B cell (primary cell): ENCODE data around the gene WBP4. TPM values are rescaled to one million over a fixed set of nuclear protein-coding genes. Genes with fewer than 3 reads are reported as not detected.

Experiments used
- ATAC-seq: fragments of 200-7000 bp; cut with Tn5 transposase; one replicate; pipeline ENCODE4 v1.10.0; 2021; ENCODE audit warnings: low read depth, mild to moderate bottlenecking, moderate number of reproducible peaks, moderate library complexity
- CTCF ChIA-PET: fragments of 350-600 bp; sonication (Branson Sonifier 250); formaldehyde crosslinking; loops from one replicate; lab custom pipeline; 2021; ENCODE audit warnings: antibody characterized with exemption, inconsistent platforms; lab: Charles Lee
- POLR2A ChIA-PET: fragments of 350-600 bp; sonication (Branson Sonifier 250); formaldehyde crosslinking; loops from one replicate; lab custom pipeline; 2021; ENCODE audit warnings: antibody characterized with exemption; lab: Charles Lee
- DNase-seq: peaks from one replicate; pipeline ENCODE4 v3.0.0; 2013
- H2AFZ ChIP-seq: 2 replicates; pipeline ENCODE4 v1.6.1; 2012; ENCODE audit warnings: mild to moderate bottlenecking, low read depth, low read length; ENCODE audit not compliant: insufficient read depth, poor library complexity, severe bottlenecking
- H3K27ac ChIP-seq, 2 donors: 1 replicate in 1 of 2; 2 replicates in 1 of 2; pipeline ENCODE4 v1.5.1; 2012 to 2013; ENCODE audit warnings: low read length in 2 of 2, mild to moderate bottlenecking in 2 of 2, moderate library complexity in 1 of 2
- H3K27me3 ChIP-seq, 4 experiments: fragments of 200-600 bp in 1 of 4; sonication (generic) in 1 of 4; replicated peaks in 1 of 4; 1 replicate in 2 of 4; 2 replicates in 2 of 4; pipeline versions ENCODE4 v1.6.1 to v1.7.0; 2013 to 2016; ENCODE audit warnings: low read length in 3 of 4, mild to moderate bottlenecking in 2 of 4, mixed read lengths in 1 of 4, moderate library complexity in 1 of 4; ENCODE audit not compliant: insufficient read depth in 4 of 4, control insufficient read depth in 3 of 4; ENCODE audit errors: control extremely low read depth in 1 of 4
- H3K36me3 ChIP-seq, 2 experiments: replicated peaks in 1 of 2; 1 replicate in 1 of 2; 2 replicates in 1 of 2; pipeline versions ENCODE4 v1.6.1 to v1.7.1; 2013; ENCODE audit warnings: low read length in 1 of 2; ENCODE audit not compliant: insufficient read depth in 2 of 2, control insufficient read depth in 1 of 2; ENCODE audit errors: control extremely low read depth in 1 of 2, extremely low read depth in 1 of 2
- H3K4me1 ChIP-seq, 2 donors: fragments of 200-600 bp in 1 of 2; sonication (generic) in 1 of 2; 1 replicate in 1 of 2; 2 replicates in 1 of 2; pipeline versions ENCODE4 v1.5.1 to v1.6.1; 2013 to 2017; ENCODE audit warnings: low read length in 2 of 2; ENCODE audit not compliant: control insufficient read depth in 2 of 2, insufficient read depth in 2 of 2
- H3K4me2 ChIP-seq: replicated peaks from 2 replicates; pipeline ENCODE3; 2012; ENCODE audit warnings: mild to moderate bottlenecking, low read depth, low read length; ENCODE audit not compliant: poor library complexity, severe bottlenecking
- H3K4me3 ChIP-seq, 5 experiments: fragments of 200-600 bp in 1 of 5; sonication (generic) in 1 of 5; 1 replicate in 3 of 5; 2 replicates in 2 of 5; pipeline versions ENCODE4 v1.5.1 to v1.7.0; 2011 to 2016; ENCODE audit warnings: low read length in 4 of 5, mild to moderate bottlenecking in 4 of 5, low read depth in 2 of 5, control low read depth in 1 of 5, moderate library complexity in 1 of 5; ENCODE audit not compliant: insufficient read depth in 1 of 5; ENCODE audit errors: control extremely low read depth in 1 of 5, extremely low read depth in 1 of 5
- H3K79me2 ChIP-seq: fragments of 200-600 bp; sonication (generic); one replicate; pipeline ENCODE4 v1.6.0; 2016; ENCODE audit warnings: low read length; ENCODE audit not compliant: control insufficient read depth, insufficient read depth
- H3K9ac ChIP-seq: fragments of 200-600 bp; sonication (generic); 2 replicates; pipeline ENCODE4 v1.6.1; 2017; ENCODE audit warnings: mild to moderate bottlenecking, low read length, moderate library complexity
- H3K9me3 ChIP-seq, 3 donors: one replicate each; pipeline versions ENCODE4 v1.6.1 to v1.7.1; 2013; ENCODE audit warnings: low read length in 2 of 3; ENCODE audit not compliant: control insufficient read depth in 2 of 3, insufficient read depth in 1 of 3; ENCODE audit errors: control extremely low read depth in 1 of 3
- H4K20me1 ChIP-seq: 2 replicates; pipeline ENCODE4 v1.6.0; 2012; ENCODE audit warnings: mild to moderate bottlenecking, low read length; ENCODE audit not compliant: insufficient read depth, control insufficient read depth, poor library complexity, severe bottlenecking
- H3K27ac Mint-ChIP-seq: one replicate; pipeline ENCODE4 v1.8.0; 2021; ENCODE audit warnings: mixed read lengths
- H3K27me3 Mint-ChIP-seq: one replicate; pipeline ENCODE4 v1.8.0; 2021; ENCODE audit warnings: mixed read lengths
- H3K4me1 Mint-ChIP-seq: one replicate; pipeline ENCODE4 v1.8.0; 2021; ENCODE audit warnings: mixed read lengths
- H3K4me3 Mint-ChIP-seq: one replicate; pipeline ENCODE4 v1.8.0; 2021; ENCODE audit warnings: mixed read lengths
- H3K9me3 Mint-ChIP-seq: one replicate; pipeline ENCODE4 v1.8.0; 2022; ENCODE audit warnings: mixed read lengths; ENCODE audit not compliant: insufficient read depth
- EZH2 ChIP-seq: IDR thresholded peaks from 2 replicates; pipeline ENCODE4 v1.6.1; 2012; ENCODE audit warnings: borderline replicate concordance, low read depth, mild to moderate bottlenecking, moderate library complexity, low read length; ENCODE audit not compliant: insufficient read depth, poor library complexity, severe bottlenecking
- WGBS: methylation state at CpG from one replicate; pipeline ENCODE4 v1.1.5; 2013; ENCODE audit warnings: missing lambda C conversion rate; ENCODE audit not compliant: insufficient coverage; 5-methylcytosine and 5-hydroxymethylcytosine counted together
- intact Hi-C: fragments of 100-400 bp; cut with micrococcal nuclease; formaldehyde crosslinking; loops from one replicate; pipeline ENCODE4 v1.10.0; 2022
- polyA plus RNA-seq: library from polyadenylated mRNA; depleted of rRNA; stranded (reverse); fragments of >200 nt; gene quantifications from 2 replicates; pipeline ENCODE4 v1.2.3, GENCODE V29; 2012
- small RNA-seq: library from RNA; depleted of rRNA; stranded (forward); fragments of <200 nt; gene quantifications from one replicate; pipeline ENCODE3, GENCODE V24; 2012; ENCODE audit warnings: low replicate concordance, low read depth; ENCODE audit not compliant: insufficient read length
- total RNA-seq, 2 donors: library from RNA; stranded (reverse); fragments of 120-200 nt in 1 of 2; gene quantifications; 1 replicate in 1 of 2; 2 replicates in 1 of 2; pipeline versions ENCODE4 v1.2.3 to v1.2.4, GENCODE V29; 2013 to 2022
- TF ChIP-seq, protein P1 (sequence below): fragments of 200-600 bp; IDR thresholded peaks from one replicate; pipeline ENCODE4 v1.8.0; 2022; ENCODE audit warnings: antibody characterized with exemption, mild to moderate bottlenecking

Gene WBP4
- total and polyA plus RNA-seq, 2 donors (not counting 1 experiment from before 2014, with no cell fraction given): 1.8 to 10.4 TPM

DNA sequence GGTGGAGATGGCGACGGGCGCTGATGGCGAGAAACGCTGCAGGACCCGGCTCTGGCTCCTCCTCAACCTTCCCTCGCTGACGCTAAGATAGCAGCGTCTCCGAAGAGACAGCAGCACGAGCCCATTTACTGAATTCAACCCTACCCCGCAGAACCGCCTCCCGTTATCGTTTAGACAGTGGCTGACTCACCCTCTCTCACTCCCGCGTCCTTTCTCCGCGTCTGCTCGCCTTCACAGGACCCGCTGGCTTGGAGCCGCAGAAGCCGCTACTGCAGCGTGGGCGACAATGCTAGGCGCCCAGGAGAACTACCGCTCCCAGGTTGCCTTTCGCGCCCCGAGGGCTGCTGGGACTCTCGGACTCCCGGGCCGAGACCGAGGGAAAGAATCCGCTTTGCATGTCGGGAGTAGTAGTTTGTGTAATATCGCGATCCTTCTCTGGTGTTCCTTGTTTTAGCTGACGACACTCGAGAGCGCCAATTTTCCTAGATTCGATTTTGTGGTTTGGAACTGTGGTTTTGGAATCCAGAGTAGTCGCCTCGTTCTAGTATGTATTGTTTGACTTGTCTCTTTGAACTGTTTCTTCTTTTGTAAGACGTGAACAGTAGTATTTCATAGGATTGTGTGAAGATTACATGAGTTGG is 71.3 kb downstream of the WBP4 start, which contains the start of gene KBTBD6:
Gene KBTBD6, minus strand, starts transcription at position 291 of the 641 bp plus-strand sequence. CDS start 291 bp downstream, outside the sequence.
- Histone ChIP-seq H3K4me2 (peak within 1 kb of the TSS; percentile 68), H3K27ac (peak within 1 kb of the TSS; percentile 45 to 79), H3K27me3 (no peaks in the 10 kb centered on the region), H4K20me1 (no peaks in the 10 kb centered on the region), H2AFZ (peak within 1 kb of the TSS; percentile 88), H3K4me1 (peaks cover 24% of the 10 kb centered on the region in 2 donors), H3K36me3 (no peaks in the 10 kb centered on the region), H3K4me3 (peak within 1 kb of the TSS; percentile 68 to 99 (median 84)), H3K9ac (peak within 1 kb of the TSS; percentile 70), H3K79me2 (peaks cover 33% of the 10 kb centered on the region), H3K9me3 (no peaks in the 10 kb centered on the region)
- Mint-ChIP-seq H3K4me3 (peak within 1 kb of the TSS; percentile 99), H3K9me3 (no peaks in the 10 kb centered on the region), H3K4me1 (peaks cover 43% of the 10 kb centered on the region), H3K27ac (peak within 1 kb of the TSS; percentile 95), H3K27me3 (no peaks in the 10 kb centered on the region)
- intact Hi-C loops: loop anchor here (1.0 to 5.0 kb wide), 10 partner anchors 62 to 1140 kb away; partner anchors contain the start of genes AKAP11, ELF1, KBTBD7 and MRPS31
- ATAC-seq: peak; percentile 97
- POLR2A ChIA-PET: interaction anchor here (2.5 kb wide), 1 partner anchor 62 kb away, joined by 9 read pairs; the partner anchor contains the start of gene KBTBD7
- no peak for TF ChIP-seq EZH2
- TF ChIP-seq, protein P1, sequence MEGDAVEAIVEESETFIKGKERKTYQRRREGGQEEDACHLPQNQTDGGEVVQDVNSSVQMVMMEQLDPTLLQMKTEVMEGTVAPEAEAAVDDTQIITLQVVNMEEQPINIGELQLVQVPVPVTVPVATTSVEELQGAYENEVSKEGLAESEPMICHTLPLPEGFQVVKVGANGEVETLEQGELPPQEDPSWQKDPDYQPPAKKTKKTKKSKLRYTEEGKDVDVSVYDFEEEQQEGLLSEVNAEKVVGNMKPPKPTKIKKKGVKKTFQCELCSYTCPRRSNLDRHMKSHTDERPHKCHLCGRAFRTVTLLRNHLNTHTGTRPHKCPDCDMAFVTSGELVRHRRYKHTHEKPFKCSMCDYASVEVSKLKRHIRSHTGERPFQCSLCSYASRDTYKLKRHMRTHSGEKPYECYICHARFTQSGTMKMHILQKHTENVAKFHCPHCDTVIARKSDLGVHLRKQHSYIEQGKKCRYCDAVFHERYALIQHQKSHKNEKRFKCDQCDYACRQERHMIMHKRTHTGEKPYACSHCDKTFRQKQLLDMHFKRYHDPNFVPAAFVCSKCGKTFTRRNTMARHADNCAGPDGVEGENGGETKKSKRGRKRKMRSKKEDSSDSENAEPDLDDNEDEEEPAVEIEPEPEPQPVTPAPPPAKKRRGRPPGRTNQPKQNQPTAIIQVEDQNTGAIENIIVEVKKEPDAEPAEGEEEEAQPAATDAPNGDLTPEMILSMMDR: no peak
- DNase-seq: peak; percentile 94
- under 1% methylated on average over 44 of the region's 45 CpGs for WGBS
- CTCF ChIA-PET: interaction anchor here (1.1 kb wide), 1 partner anchor 130 kb away, joined by 3 read pairs; no protein-coding TSS in a partner anchor

Small RNA genes lying within 50 kb of the gene (small RNA-seq; reads per million reads assigned to genes)
- not detected for gene MIR3168
- gene RN7SL597P: not detected

Other genes starting within 250 kb of the WBP4 start
- gene ELF1, start 42.2 kb upstream of the WBP4 start, total RNA-seq: 185 and 186 TPM in 2 replicates
- 62.0 and 105 TPM in 2 replicates for gene ELF1, start 42.2 kb upstream of the WBP4 start, polyA plus RNA-seq
- 8.5 and 8.8 TPM in 2 replicates for gene KBTBD6, start 71.3 kb downstream of the WBP4 start, total RNA-seq
- gene KBTBD6, start 71.3 kb downstream of the WBP4 start, polyA plus RNA-seq: 0.63 and 1.1 TPM in 2 replicates
- 8.4 and 9.2 TPM in 2 replicates for gene KBTBD7, start 133.1 kb downstream of the WBP4 start, total RNA-seq
- gene KBTBD7, start 133.1 kb downstream of the WBP4 start, polyA plus RNA-seq: 0.73 and 1.2 TPM in 2 replicates
- 29.8 and 36.0 TPM in 2 replicates for gene MTRF1, start 202.1 kb downstream of the WBP4 start, total RNA-seq
- 24.4 and 35.1 TPM in 2 replicates for gene MTRF1, start 202.1 kb downstream of the WBP4 start, polyA plus RNA-seq
- 32.5 and 33.5 TPM in 2 replicates for gene NAA16, start 249.8 kb downstream of the WBP4 start, total RNA-seq
- gene NAA16, start 249.8 kb downstream of the WBP4 start, polyA plus RNA-seq: 14.3 and 28.1 TPM in 2 replicates